WTC11 (cell line): ENCODE measurements around the gene RPL39L. TPM values are rescaled to one million over a fixed set of nuclear protein-coding genes. Genes with fewer than 3 reads are reported as not detected.

ENCODE experiments used
- ATAC-seq: fragments of 200-7000 bp; cut with Tn5 transposase; 2 replicates; pipeline ENCODE4 v1.10.0; 2021; ENCODE audit warnings: mild to moderate bottlenecking, moderate library complexity
- CTCF ChIA-PET: fragments of 300-600 bp; sonication (Branson Sonifier 250); formaldehyde crosslinking; loops from one replicate; lab custom pipeline; 2021; ENCODE audit warnings: antibody characterized with exemption; lab: Charles Lee
- POLR2A ChIA-PET: fragments of 350-600 bp; sonication (Branson Sonifier 250); formaldehyde crosslinking; loops from one replicate; lab custom pipeline; 2021; ENCODE audit warnings: antibody characterized with exemption; lab: Charles Lee
- DNase-seq: peaks from one replicate; pipeline ENCODE4 v3.0.0; 2021; ENCODE audit warnings: low spot score
- H3K27ac Mint-ChIP-seq: 2 replicates; pipeline ENCODE4 v1.8.0; 2021; ENCODE audit warnings: mixed read lengths
- H3K27me3 Mint-ChIP-seq: 2 replicates; pipeline ENCODE4 v1.8.0; 2021; ENCODE audit warnings: low read depth, mild to moderate bottlenecking, moderate library complexity, mixed read lengths
- H3K36me3 Mint-ChIP-seq: 2 replicates; pipeline ENCODE4 v1.8.0; 2021; ENCODE audit warnings: mixed read lengths
- H3K4me1 Mint-ChIP-seq: 2 replicates; pipeline ENCODE4 v1.8.0; 2022; ENCODE audit warnings: mixed read lengths
- H3K4me3 Mint-ChIP-seq: 2 replicates; pipeline ENCODE4 v1.8.0; 2021; ENCODE audit warnings: mild to moderate bottlenecking, moderate library complexity, mixed read lengths
- H3K9me3 Mint-ChIP-seq: 2 replicates; pipeline ENCODE4 v1.8.0; 2021; ENCODE audit warnings: mixed read lengths
- ATF2 ChIP-seq: sonication (generic); formaldehyde crosslinking; IDR thresholded peaks from 2 replicates; pipeline ENCODE4 v1.8.1; 2022; ENCODE audit warnings: low read depth, missing genetic modification reagents, borderline replicate concordance
- FOXJ3 ChIP-seq: sonication (generic); formaldehyde crosslinking; IDR thresholded peaks from 2 replicates; pipeline ENCODE4 v1.9.0; 2021; ENCODE audit warnings: missing genetic modification reagents, mild to moderate bottlenecking, borderline replicate concordance
- FOXK1 ChIP-seq: sonication (generic); formaldehyde crosslinking; IDR thresholded peaks from 2 replicates; pipeline ENCODE4 v1.8.0; 2022; ENCODE audit warnings: mild to moderate bottlenecking, moderate library complexity, missing genetic modification reagents
- JUN ChIP-seq: sonication (generic); formaldehyde crosslinking; IDR thresholded peaks from 2 replicates; pipeline ENCODE4 v1.8.0; 2023; ENCODE audit warnings: mild to moderate bottlenecking, missing genetic modification reagents
- MAX ChIP-seq: sonication (generic); formaldehyde crosslinking; IDR thresholded peaks from 2 replicates; pipeline ENCODE4 v1.8.0; 2022; ENCODE audit warnings: mild to moderate bottlenecking, missing genetic modification reagents
- NFE2L1 ChIP-seq: sonication (generic); formaldehyde crosslinking; IDR thresholded peaks from 2 replicates; pipeline ENCODE4 v1.8.1; 2023; ENCODE audit warnings: missing genetic modification reagents
- NR1H2 ChIP-seq: sonication (generic); formaldehyde crosslinking; IDR thresholded peaks from 2 replicates; pipeline ENCODE4 v1.9.0; 2021; ENCODE audit warnings: mild to moderate bottlenecking, moderate library complexity, missing genetic modification reagents
- NR3C1 ChIP-seq: sonication (generic); formaldehyde crosslinking; conservative IDR thresholded peaks from 2 replicates; pipeline ENCODE4 v1.8.1; 2023; ENCODE audit warnings: low read depth, mild to moderate bottlenecking, missing genetic modification reagents
- PRRX2 ChIP-seq: fragments of 250-450 bp; sonication (Bioruptor Pico); IDR thresholded peaks from 2 replicates; pipeline ENCODE4 v1.8.0; 2021; ENCODE audit warnings: mild to moderate bottlenecking
- SMAD4 ChIP-seq: sonication (generic); formaldehyde crosslinking; IDR thresholded peaks from 2 replicates; pipeline ENCODE4 v1.8.0; 2022; ENCODE audit warnings: mild to moderate bottlenecking, missing genetic modification reagents
- ZNF232 ChIP-seq: sonication (generic); formaldehyde crosslinking; IDR thresholded peaks from 2 replicates; pipeline ENCODE4 v1.8.0; 2022; ENCODE audit warnings: mild to moderate bottlenecking, missing genetic modification reagents
- total RNA-seq: library from RNA; stranded (reverse); gene quantifications from 3 replicates; pipeline ENCODE4 v1.2.3, GENCODE V29; 2021
- TF ChIP-seq, protein P1 (sequence below): sonication (generic); formaldehyde crosslinking; IDR thresholded peaks from 2 replicates; pipeline ENCODE4 v1.8.0; 2023; ENCODE audit warnings: missing genetic modification reagents
- TF ChIP-seq, protein P2 (sequence below): sonication (generic); formaldehyde crosslinking; conservative IDR thresholded peaks from 2 replicates; pipeline ENCODE4 v1.8.1; 2022; ENCODE audit warnings: mild to moderate bottlenecking, missing genetic modification reagents

Gene RPL39L
- total RNA-seq, 1 experiment from 2014 or later: 78.3 TPM

DNA sequence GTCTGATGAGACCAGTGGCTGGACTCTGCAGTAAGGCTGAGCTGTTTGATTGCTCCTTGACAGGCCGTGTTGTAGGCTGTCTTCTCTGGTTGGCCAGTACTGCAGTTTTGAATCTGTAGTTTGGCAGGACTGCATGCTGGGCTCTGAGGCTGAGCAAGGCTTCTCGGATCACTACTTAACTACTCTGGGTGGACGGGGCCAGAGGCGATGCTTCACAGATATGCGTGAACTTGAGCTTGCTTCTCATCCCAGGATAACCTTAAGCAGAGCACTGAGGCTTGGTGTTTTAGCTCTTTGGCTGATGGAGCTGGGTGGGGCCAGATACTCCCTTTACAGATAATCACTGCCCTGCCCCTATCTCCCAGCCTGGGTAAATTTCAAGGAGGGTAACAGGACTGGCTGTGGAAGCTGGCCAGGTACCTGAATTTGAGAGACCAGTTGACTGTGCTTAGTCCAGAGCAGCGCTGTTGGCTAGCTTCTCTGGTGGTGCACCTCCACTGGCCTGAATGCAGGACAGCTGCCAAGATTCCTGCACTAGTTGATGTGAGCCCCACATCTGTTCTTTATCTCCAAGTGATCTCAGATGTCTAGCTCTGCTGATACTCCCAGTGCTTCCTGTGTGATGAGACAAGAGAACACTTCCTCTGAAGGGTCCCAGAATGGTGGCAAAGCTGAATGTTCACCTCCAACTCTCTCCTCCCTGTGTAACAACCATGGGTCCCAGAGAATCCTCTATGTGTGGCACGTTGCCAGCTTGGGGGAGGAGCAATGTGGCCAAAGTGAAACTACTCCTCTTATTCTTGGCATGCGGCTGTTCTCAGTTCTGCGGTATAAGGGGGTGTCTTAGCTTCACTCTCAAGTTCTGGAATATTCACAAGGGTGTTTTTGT, 37.9 kb downstream of the RPL39L start:
- Mint-ChIP-seq H3K4me1 (peaks cover 16% of the 10 kb centered on the region), H3K4me3 (no peak overlapping the region), H3K9me3 (no peaks in the 10 kb centered on the region), H3K36me3 (no peaks in the 10 kb centered on the region), H3K27me3 (no peaks in the 10 kb centered on the region), H3K27ac (no peak overlapping the region)
- peak; percentile 74 for ATAC-seq
- ChIA-PET CTCF (interaction anchor here (1.1 to 2.4 kb wide), 7 partner anchors 12 to 578 kb away, joined by 3 to 27 read pairs (median 4); partner anchors contain the start of gene RPL39L), POLR2A (interaction anchor here (1.0 to 1.4 kb wide), 2 partner anchors 8 to 170 kb away, joined by 3 to 4 read pairs; no protein-coding TSS in a partner anchor)
- no peak for DNase-seq
- no peak for TF ChIP-seq FOXK1
- 0 out of 2 replicates have a peak, but pooled peaks have one; percentile 24 for TF ChIP-seq MAX (CRISPR knock-in tag)

GRCh38 chr3:187098923-187099512, 40.3 kb downstream of the RPL39L start:
- ChIA-PET CTCF (no interaction called here), POLR2A (no interaction called here)
- Mint-ChIP-seq H3K27ac (no peak overlapping the region), H3K4me1 (peaks cover 8% of the 10 kb centered on the region), H3K9me3 (peaks cover 5% of the 10 kb centered on the region), H3K27me3 (no peaks in the 10 kb centered on the region), H3K36me3 (peaks cover 5% of the 10 kb centered on the region), H3K4me3 (no peak overlapping the region)
- DNase-seq: no peak
- TF ChIP-seq JUN (CRISPR knock-in tag) (no peak), PRRX2 (CRISPR knock-in tag) (no peak)
- no peak for ATAC-seq

GRCh38 chr3:187093320-187093719, 46.0 kb downstream of the RPL39L start:
- Mint-ChIP-seq H3K36me3 (peaks cover 24% of the 10 kb centered on the region), H3K4me3 (no peak overlapping the region), H3K4me1 (no peaks in the 10 kb centered on the region), H3K9me3 (peaks cover 49% of the 10 kb centered on the region), H3K27me3 (no peaks in the 10 kb centered on the region; the same call in 1 of the 2 replicates), H3K27ac (no peak overlapping the region)
- DNase-seq (no peak), ATAC-seq (no peak)
- ChIA-PET POLR2A (interaction anchor here (0.6 kb wide), 1 partner anchor 25 kb away, joined by 3 read pairs; no protein-coding TSS in a partner anchor), CTCF (interaction anchor here (0.7 to 0.8 kb wide), 2 partner anchors 26 to 272 kb away, joined by 3 read pairs; no protein-coding TSS in a partner anchor)
- TF ChIP-seq NR1H2 (CRISPR knock-in tag): no peak
- no peak for TF ChIP-seq SMAD4
- TF ChIP-seq ATF2 (CRISPR knock-in tag): no peak

DNA sequence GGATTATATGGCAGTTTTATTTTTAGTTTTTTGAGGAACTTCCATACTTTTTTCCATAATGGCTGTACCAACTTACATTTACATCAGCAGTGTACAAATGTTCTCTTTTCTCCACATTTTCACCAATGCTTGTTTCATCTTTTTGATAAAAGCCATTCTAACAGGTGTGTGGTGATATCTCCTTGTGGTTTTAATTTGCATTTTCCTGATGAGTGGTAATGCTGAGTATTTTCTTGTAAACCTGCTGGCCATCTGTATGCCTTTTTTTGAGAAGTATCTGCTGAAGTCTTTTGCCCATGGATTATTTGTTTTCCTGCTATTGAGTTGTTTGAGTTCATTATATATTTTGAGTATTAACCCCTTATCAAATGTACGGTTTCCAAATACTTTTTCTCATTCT, 50.6 kb downstream of the RPL39L start:
- ChIA-PET POLR2A (no interaction called here), CTCF (no interaction called here)
- ATAC-seq (no peak), DNase-seq (no peak)
- H3K4me3 Mint-ChIP-seq: no peak overlapping the region
- H3K9me3 Mint-ChIP-seq: peaks cover 57% of the 10 kb centered on the region
- TF ChIP-seq, protein P1, sequence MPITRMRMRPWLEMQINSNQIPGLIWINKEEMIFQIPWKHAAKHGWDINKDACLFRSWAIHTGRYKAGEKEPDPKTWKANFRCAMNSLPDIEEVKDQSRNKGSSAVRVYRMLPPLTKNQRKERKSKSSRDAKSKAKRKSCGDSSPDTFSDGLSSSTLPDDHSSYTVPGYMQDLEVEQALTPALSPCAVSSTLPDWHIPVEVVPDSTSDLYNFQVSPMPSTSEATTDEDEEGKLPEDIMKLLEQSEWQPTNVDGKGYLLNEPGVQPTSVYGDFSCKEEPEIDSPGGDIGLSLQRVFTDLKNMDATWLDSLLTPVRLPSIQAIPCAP (CRISPR knock-in tag): no peak
- TF ChIP-seq, protein P2, sequence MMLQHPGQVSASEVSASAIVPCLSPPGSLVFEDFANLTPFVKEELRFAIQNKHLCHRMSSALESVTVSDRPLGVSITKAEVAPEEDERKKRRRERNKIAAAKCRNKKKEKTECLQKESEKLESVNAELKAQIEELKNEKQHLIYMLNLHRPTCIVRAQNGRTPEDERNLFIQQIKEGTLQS (CRISPR knock-in tag): no peak
- TF ChIP-seq FOXJ3 (no peak), ZNF232 (no peak), NFE2L1 (no peak), NR3C1 (CRISPR knock-in tag) (no peak)
- no peak overlapping the region for H3K27ac Mint-ChIP-seq
- peaks cover 2% of the 10 kb centered on the region; the same call in 1 of the 2 replicates for H3K27me3 Mint-ChIP-seq
- peaks cover 13% of the 10 kb centered on the region for H3K4me1 Mint-ChIP-seq
- H3K36me3 Mint-ChIP-seq: peaks cover 29% of the 10 kb centered on the region
